ENCODE results near the gene PIAS4.

- TF ChIP-seq, protein P1, sequence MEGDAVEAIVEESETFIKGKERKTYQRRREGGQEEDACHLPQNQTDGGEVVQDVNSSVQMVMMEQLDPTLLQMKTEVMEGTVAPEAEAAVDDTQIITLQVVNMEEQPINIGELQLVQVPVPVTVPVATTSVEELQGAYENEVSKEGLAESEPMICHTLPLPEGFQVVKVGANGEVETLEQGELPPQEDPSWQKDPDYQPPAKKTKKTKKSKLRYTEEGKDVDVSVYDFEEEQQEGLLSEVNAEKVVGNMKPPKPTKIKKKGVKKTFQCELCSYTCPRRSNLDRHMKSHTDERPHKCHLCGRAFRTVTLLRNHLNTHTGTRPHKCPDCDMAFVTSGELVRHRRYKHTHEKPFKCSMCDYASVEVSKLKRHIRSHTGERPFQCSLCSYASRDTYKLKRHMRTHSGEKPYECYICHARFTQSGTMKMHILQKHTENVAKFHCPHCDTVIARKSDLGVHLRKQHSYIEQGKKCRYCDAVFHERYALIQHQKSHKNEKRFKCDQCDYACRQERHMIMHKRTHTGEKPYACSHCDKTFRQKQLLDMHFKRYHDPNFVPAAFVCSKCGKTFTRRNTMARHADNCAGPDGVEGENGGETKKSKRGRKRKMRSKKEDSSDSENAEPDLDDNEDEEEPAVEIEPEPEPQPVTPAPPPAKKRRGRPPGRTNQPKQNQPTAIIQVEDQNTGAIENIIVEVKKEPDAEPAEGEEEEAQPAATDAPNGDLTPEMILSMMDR (IDR thresholded peaks at IDR 0.05; ENCODE audit: low read depth, low read length, poor library complexity, severe bottlenecking) = no peak
- TF ChIP-seq EZH2phosphoT487 (IDR thresholded peaks at IDR 0.05; ENCODE audit: borderline replicate concordance, low read length) = no peak
Observed at GRCh38 chr19:4019578-4019977, 12.0 kb downstream of the PIAS4 start.
